ENCODE data around the gene CYS1.
A peak's percentile ranks its signal among the peaks of the same experiment; 100 is the strongest.

CYS1 gene

GRCh38 chr2:10058251-10059015, 21.8 kb downstream of the CYS1 start:
- no peak for TF ChIP-seq CTCF (IDR thresholded peaks at IDR 0.05)

GRCh38 chr2:10057231-10058107, 22.7 kb downstream of the CYS1 start:
- DNase-seq (ENCODE audit: low spot score) = no peak
- H3K4me3 ChIP-seq = peak overlapping the region; percentile 17
- no peak for TF ChIP-seq CTCF (IDR thresholded peaks at IDR 0.05)
- H3K27ac ChIP-seq = peak overlapping the region in 1 of 2 donors; percentile 57

More at GRCh38 chr2:10058251-10059015, 21.8 kb downstream of the CYS1 start:
- Histone ChIP-seq H3K4me3 (no peak overlapping the region), H3K27ac (no peak overlapping the region)
- no peak for DNase-seq (ENCODE audit: low spot score)

- no peak for DNase-seq (ENCODE audit: low spot score)
- no peak overlapping the region for H3K4me3 ChIP-seq
- H3K27ac ChIP-seq = no peak overlapping the region
- no peak for TF ChIP-seq CTCF (IDR thresholded peaks at IDR 0.05)
These were observed 23.8 kb downstream of the CYS1 start for GRCh38 chr2:10056439-10056838.

- TF ChIP-seq CTCF (IDR thresholded peaks at IDR 0.05) = no peak
- no peak overlapping the region for H3K27ac ChIP-seq
- no peak for DNase-seq (ENCODE audit: low spot score)
- no peak overlapping the region for H3K4me3 ChIP-seq
These were observed 25.2 kb downstream of the CYS1 start for GRCh38 chr2:10054976-10055375.

GRCh38 chr2:10054424-10054823, 25.8 kb downstream of the CYS1 start:
- Histone ChIP-seq H3K27ac (no peak overlapping the region), H3K4me3 (no peak overlapping the region)
- no peak for TF ChIP-seq CTCF (IDR thresholded peaks at IDR 0.05)
- DNase-seq (ENCODE audit: low spot score) = no peak

GRCh38 chr2:10053351-10053750, 26.9 kb downstream of the CYS1 start:
- Histone ChIP-seq H3K27ac (no peak overlapping the region), H3K4me3 (no peak overlapping the region)
- TF ChIP-seq CTCF (IDR thresholded peaks at IDR 0.05) = no peak
- no peak for DNase-seq (ENCODE audit: low spot score)
